DND-41 (cell line): Measurements from ENCODE around the gene CYP2S1.

Experiments used
- CTCF ChIP-seq: IDR thresholded peaks from 2 replicates; pipeline ENCODE4 v1.5.1; 2012; ENCODE audit warnings: borderline replicate concordance, low read length, moderate library complexity, mild to moderate bottlenecking; ENCODE audit not compliant: poor library complexity, severe bottlenecking; ENCODE audit errors: extremely low read depth
- EZH2 ChIP-seq: IDR thresholded peaks from 3 replicates; pipeline ENCODE4 v1.6.1; 2012; ENCODE audit warnings: borderline replicate concordance, low read depth, mild to moderate bottlenecking, moderate library complexity, low read length, inconsistent platforms; ENCODE audit not compliant: severe bottlenecking

GRCh38 chr19:41226874-41227390, 33.9 kb downstream of the CYP2S1 start:
- no peak for TF ChIP-seq CTCF
- no peak for TF ChIP-seq EZH2
